Duodenal mucosa (tissue), 2 donors: ENCODE results near the gene NSG2.

Source experiments
- H3K27ac ChIP-seq: one replicate; pipeline ENCODE4 v1.7.0; 2013; ENCODE audit warnings: low read depth, low read length
- H3K27me3 ChIP-seq, 2 donors: one replicate each; pipeline ENCODE4 v1.7.0; 2013; ENCODE audit warnings: low read length in 2 of 2, control low read depth in 1 of 2; ENCODE audit not compliant: insufficient read depth in 2 of 2, control insufficient read depth in 1 of 2
- H3K36me3 ChIP-seq, 2 donors: one replicate each; pipeline ENCODE4 v1.7.0; 2013; ENCODE audit warnings: low read length in 2 of 2, control low read depth in 1 of 2; ENCODE audit not compliant: insufficient read depth in 2 of 2, control insufficient read depth in 1 of 2
- H3K4me1 ChIP-seq, 2 donors: one replicate each; pipeline ENCODE4 v1.7.0; 2013; ENCODE audit warnings: low read length in 2 of 2, control low read depth in 1 of 2; ENCODE audit not compliant: insufficient read depth in 2 of 2, control insufficient read depth in 1 of 2
- H3K4me3 ChIP-seq, 2 donors: one replicate each; pipeline ENCODE4 v1.7.0; 2013; ENCODE audit warnings: low read length in 2 of 2, low read depth in 1 of 2
- H3K9ac ChIP-seq, 2 donors: one replicate each; pipeline ENCODE4 v1.7.0; 2013; ENCODE audit warnings: low read length in 2 of 2, low read depth in 1 of 2
- H3K9me3 ChIP-seq, 2 donors: one replicate each; pipeline ENCODE4 v1.7.0; 2013; ENCODE audit warnings: low read length in 2 of 2, control low read depth in 1 of 2; ENCODE audit not compliant: control insufficient read depth in 1 of 2

NSG2 gene

GRCh38 chr5:174082286-174082685 is 36.8 kb downstream of the NSG2 start:
- Histone ChIP-seq H3K4me3 (no peak overlapping the region), H3K9ac (no peak overlapping the region), H3K27me3 (no peaks in the 10 kb centered on the region), H3K27ac (no peak overlapping the region), H3K4me1 (no peaks in the 10 kb centered on the region), H3K9me3 (no peaks in the 10 kb centered on the region), H3K36me3 (no peaks in the 10 kb centered on the region)

GRCh38 chr5:174083056-174083827 is 37.7 kb downstream of the NSG2 start:
- H3K4me1 ChIP-seq: no peaks in the 10 kb centered on the region
- H3K9me3 ChIP-seq: no peaks in the 10 kb centered on the region
- no peak overlapping the region for H3K4me3 ChIP-seq
- H3K27ac ChIP-seq: no peak overlapping the region
- H3K9ac ChIP-seq: no peak overlapping the region
- H3K27me3 ChIP-seq: no peaks in the 10 kb centered on the region
- H3K36me3 ChIP-seq: no peaks in the 10 kb centered on the region

GRCh38 chr5:174084691-174085154 is 39.2 kb downstream of the NSG2 start:
- Histone ChIP-seq H3K4me3 (no peak overlapping the region), H3K27ac (no peak overlapping the region), H3K36me3 (no peaks in the 10 kb centered on the region), H3K9ac (no peak overlapping the region), H3K27me3 (no peaks in the 10 kb centered on the region), H3K4me1 (no peaks in the 10 kb centered on the region), H3K9me3 (no peaks in the 10 kb centered on the region)

GRCh38 chr5:174086751-174087150 is 41.2 kb downstream of the NSG2 start:
- Histone ChIP-seq H3K9me3 (no peaks in the 10 kb centered on the region), H3K27me3 (peaks cover 0 to under 1% of the 10 kb centered on the region in 2 donors), H3K9ac (no peak overlapping the region), H3K4me3 (no peak overlapping the region), H3K27ac (no peak overlapping the region), H3K4me1 (no peaks in the 10 kb centered on the region), H3K36me3 (no peaks in the 10 kb centered on the region)

- H3K36me3 ChIP-seq: no peaks in the 10 kb centered on the region
- H3K27me3 ChIP-seq: peaks cover 0 to 5% of the 10 kb centered on the region in 2 donors
- no peak overlapping the region for H3K9ac ChIP-seq
- no peaks in the 10 kb centered on the region for H3K9me3 ChIP-seq
- no peak overlapping the region for H3K4me3 ChIP-seq
- no peak overlapping the region for H3K27ac ChIP-seq
- H3K4me1 ChIP-seq: no peaks in the 10 kb centered on the region
These were observed 42.3 kb downstream of the NSG2 start for GRCh38 chr5:174087783-174088182.

GRCh38 chr5:174090129-174090528 is 44.6 kb downstream of the NSG2 start:
- H3K36me3 ChIP-seq: no peaks in the 10 kb centered on the region
- no peak overlapping the region for H3K4me3 ChIP-seq
- no peaks in the 10 kb centered on the region for H3K9me3 ChIP-seq
- H3K27me3 ChIP-seq: peaks cover 0 to 5% of the 10 kb centered on the region in 2 donors
- H3K9ac ChIP-seq: no peak overlapping the region
- no peaks in the 10 kb centered on the region for H3K4me1 ChIP-seq
- no peak overlapping the region for H3K27ac ChIP-seq

- Histone ChIP-seq H3K9ac (no peak overlapping the region), H3K27ac (no peak overlapping the region), H3K27me3 (peaks cover 0 to 5% of the 10 kb centered on the region in 2 donors), H3K36me3 (no peaks in the 10 kb centered on the region), H3K4me3 (no peak overlapping the region), H3K4me1 (no peaks in the 10 kb centered on the region), H3K9me3 (no peaks in the 10 kb centered on the region)
These were observed 47.6 kb downstream of the NSG2 start for GRCh38 chr5:174093123-174093522.

- Histone ChIP-seq H3K27me3 (peaks cover 0 to 5% of the 10 kb centered on the region in 2 donors), H3K4me3 (no peak overlapping the region), H3K36me3 (no peaks in the 10 kb centered on the region), H3K4me1 (no peaks in the 10 kb centered on the region), H3K9ac (no peak overlapping the region), H3K27ac (no peak overlapping the region), H3K9me3 (no peaks in the 10 kb centered on the region)
These were observed 49.5 kb downstream of the NSG2 start for GRCh38 chr5:174094857-174095606.

- Histone ChIP-seq H3K27me3 (peaks cover 0 to 5% of the 10 kb centered on the region in 2 donors), H3K4me3 (no peak overlapping the region), H3K36me3 (no peaks in the 10 kb centered on the region), H3K4me1 (no peaks in the 10 kb centered on the region), H3K27ac (no peak overlapping the region), H3K9ac (no peak overlapping the region), H3K9me3 (no peaks in the 10 kb centered on the region)
These were observed 51.1 kb downstream of the NSG2 start for GRCh38 chr5:174096619-174097018.

- Histone ChIP-seq H3K4me3 (no peak overlapping the region), H3K36me3 (no peaks in the 10 kb centered on the region), H3K27me3 (no peaks in the 10 kb centered on the region), H3K9me3 (no peaks in the 10 kb centered on the region), H3K9ac (no peak overlapping the region), H3K27ac (no peak overlapping the region), H3K4me1 (no peaks in the 10 kb centered on the region)
These were observed 52.1 kb downstream of the NSG2 start for GRCh38 chr5:174097486-174098185.
